Prostate gland (tissue), 2 donors: Measurements from ENCODE around the gene CAT.

Source experiments
- CTCF ChIP-seq, 4 experiments: fragments of 200-600 bp in 2 of 4; fragments of 450-650 bp in 2 of 4; sonication (generic) in 2 of 4; IDR thresholded peaks; 1 replicate in 3 of 4; 2 replicates in 1 of 4; pipeline ENCODE4 v1.5.1; 2016 to 2019; ENCODE audit warnings: antibody characterized with exemption in 4 of 4, mild to moderate bottlenecking in 2 of 4, moderate library complexity in 2 of 4
- POLR2AphosphoS5 ChIP-seq: sonication (generic); formaldehyde crosslinking; IDR thresholded peaks from one replicate; pipeline ENCODE4 v1.6.1; 2017; ENCODE audit warnings: antibody characterized with exemption

GRCh38 chr11:34425867-34426266 is 12.9 kb upstream of the CAT start:
- TF ChIP-seq POLR2AphosphoS5 (peak; percentile 72), CTCF (IDR thresholded peaks at IDR 0.05) (no peak)
